IPS-18c (cell line): ENCODE measurements around the gene SHC4.
"Not testable (repeated sequence)": the region's sequence is repeated elsewhere in the genome, so short reads cannot be mapped to it uniquely, and the experiment has no call there.

Source experiments
- H3K4me3 ChIP-seq: 2 replicates; pipeline ENCODE4 v1.7.0; 2013; ENCODE audit warnings: low read depth, mild to moderate bottlenecking, low read length, moderate library complexity; ENCODE audit not compliant: insufficient read depth
- H3K9me3 ChIP-seq: one replicate; pipeline ENCODE4 v1.6.1; 2013; ENCODE audit warnings: mild to moderate bottlenecking, low read length, moderate library complexity; ENCODE audit not compliant: control insufficient read depth, insufficient read depth

Gene SHC4

GRCh38 chr15:48876057-48876456 lies 87.7 kb downstream of the SHC4 start:
- H3K9me3 ChIP-seq = no peaks in the 10 kb centered on the region
- H3K4me3 ChIP-seq = no peak overlapping the region

- Histone ChIP-seq H3K4me3 (no peak overlapping the region), H3K9me3 (no peaks in the 10 kb centered on the region)
Observed at GRCh38 chr15:48875241-48875960, 88.3 kb downstream of the SHC4 start.

- H3K9me3 ChIP-seq = no peaks in the 10 kb centered on the region
- no peak overlapping the region for H3K4me3 ChIP-seq
Observed at GRCh38 chr15:48872632-48873031, 91.1 kb downstream of the SHC4 start.

GRCh38 chr15:48871542-48871941 lies 92.2 kb downstream of the SHC4 start:
- Histone ChIP-seq H3K4me3 (no peak overlapping the region), H3K9me3 (no peaks in the 10 kb centered on the region)

GRCh38 chr15:48869966-48870365 lies 93.8 kb downstream of the SHC4 start:
- Histone ChIP-seq H3K9me3 (no peaks in the 10 kb centered on the region), H3K4me3 (no peak overlapping the region)

GRCh38 chr15:48868536-48868935 lies 95.2 kb downstream of the SHC4 start:
- Histone ChIP-seq H3K9me3 (no peaks in the 10 kb centered on the region), H3K4me3 (no peak overlapping the region)

- H3K9me3 ChIP-seq = no peaks in the 10 kb centered on the region
- no peak overlapping the region for H3K4me3 ChIP-seq
Observed at GRCh38 chr15:48868023-48868422, 95.7 kb downstream of the SHC4 start.

- Histone ChIP-seq H3K9me3 (no peaks in the 10 kb centered on the region), H3K4me3 (no peak overlapping the region)
Observed at GRCh38 chr15:48866141-48866563, 97.6 kb downstream of the SHC4 start.

- Histone ChIP-seq H3K9me3 (no peaks in the 10 kb centered on the region), H3K4me3 (no peak overlapping the region)
Observed at GRCh38 chr15:48865370-48866079, 98.2 kb downstream of the SHC4 start.

- no peaks in the 10 kb centered on the region for H3K9me3 ChIP-seq
- H3K4me3 ChIP-seq = no peak overlapping the region
Observed at GRCh38 chr15:48862705-48863104, 101.0 kb downstream of the SHC4 start.

GRCh38 chr15:48861813-48862431 lies 101.8 kb downstream of the SHC4 start:
- no peaks in the 10 kb centered on the region for H3K9me3 ChIP-seq
- H3K4me3 ChIP-seq = no peak overlapping the region

- H3K4me3 ChIP-seq = no peak overlapping the region
- H3K9me3 ChIP-seq = no peaks in the 10 kb centered on the region
Observed at GRCh38 chr15:48859426-48859825, 104.3 kb downstream of the SHC4 start.

GRCh38 chr15:48858401-48858800 lies 105.3 kb downstream of the SHC4 start:
- Histone ChIP-seq H3K4me3 (no peak overlapping the region), H3K9me3 (no peaks in the 10 kb centered on the region)

- no peaks in the 10 kb centered on the region for H3K9me3 ChIP-seq
- no peak overlapping the region for H3K4me3 ChIP-seq
Observed at GRCh38 chr15:48856942-48857341, 106.8 kb downstream of the SHC4 start.

- no peak overlapping the region for H3K4me3 ChIP-seq
- no peaks in the 10 kb centered on the region for H3K9me3 ChIP-seq
Observed at GRCh38 chr15:48855501-48856440, 107.9 kb downstream of the SHC4 start.

- not testable (repeated sequence) for H3K4me3 ChIP-seq, H3K9me3 ChIP-seq
Observed at GRCh38 chr15:48854434-48854833, 109.3 kb downstream of the SHC4 start.

GRCh38 chr15:48851956-48852355 lies 111.8 kb downstream of the SHC4 start:
- Histone ChIP-seq H3K4me3 (no peak overlapping the region), H3K9me3 (no peaks in the 10 kb centered on the region)
